Jurkat, Clone E6-1 (cell line): ENCODE results near the gene HSD17B7. TPM values are rescaled to one million over a fixed set of nuclear protein-coding genes. Genes with fewer than 3 reads are reported as not detected.
A peak's percentile ranks its signal among the peaks of the same experiment; 100 is the strongest.
"Not testable (repeated sequence)": the region's sequence is repeated elsewhere in the genome, so short reads cannot be mapped to it uniquely, and the experiment has no call there.

Experiments used
- DNase-seq: peaks from one replicate; pipeline ENCODE4 v3.0.0-alpha.2; 2011; ENCODE audit warnings: low read depth, low spot score
- H3K4me3 ChIP-seq: 2 replicates; pipeline ENCODE4 v1.5.1; 2011; ENCODE audit warnings: mild to moderate bottlenecking, low read length, control low read depth, moderate library complexity
- polyA plus RNA-seq: library from polyadenylated mRNA; unstranded; fragments of >200 nt; gene quantifications from one replicate; pipeline ENCODE4 v1.2.1, GENCODE V29; 2012; ENCODE audit warnings: missing spikeins; ENCODE audit not compliant: insufficient read length, insufficient read depth

The HSD17B7 gene, protein sequence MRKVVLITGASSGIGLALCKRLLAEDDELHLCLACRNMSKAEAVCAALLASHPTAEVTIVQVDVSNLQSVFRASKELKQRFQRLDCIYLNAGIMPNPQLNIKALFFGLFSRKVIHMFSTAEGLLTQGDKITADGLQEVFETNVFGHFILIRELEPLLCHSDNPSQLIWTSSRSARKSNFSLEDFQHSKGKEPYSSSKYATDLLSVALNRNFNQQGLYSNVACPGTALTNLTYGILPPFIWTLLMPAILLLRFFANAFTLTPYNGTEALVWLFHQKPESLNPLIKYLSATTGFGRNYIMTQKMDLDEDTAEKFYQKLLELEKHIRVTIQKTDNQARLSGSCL
- polyA plus RNA-seq = 24.2 TPM

DNA sequence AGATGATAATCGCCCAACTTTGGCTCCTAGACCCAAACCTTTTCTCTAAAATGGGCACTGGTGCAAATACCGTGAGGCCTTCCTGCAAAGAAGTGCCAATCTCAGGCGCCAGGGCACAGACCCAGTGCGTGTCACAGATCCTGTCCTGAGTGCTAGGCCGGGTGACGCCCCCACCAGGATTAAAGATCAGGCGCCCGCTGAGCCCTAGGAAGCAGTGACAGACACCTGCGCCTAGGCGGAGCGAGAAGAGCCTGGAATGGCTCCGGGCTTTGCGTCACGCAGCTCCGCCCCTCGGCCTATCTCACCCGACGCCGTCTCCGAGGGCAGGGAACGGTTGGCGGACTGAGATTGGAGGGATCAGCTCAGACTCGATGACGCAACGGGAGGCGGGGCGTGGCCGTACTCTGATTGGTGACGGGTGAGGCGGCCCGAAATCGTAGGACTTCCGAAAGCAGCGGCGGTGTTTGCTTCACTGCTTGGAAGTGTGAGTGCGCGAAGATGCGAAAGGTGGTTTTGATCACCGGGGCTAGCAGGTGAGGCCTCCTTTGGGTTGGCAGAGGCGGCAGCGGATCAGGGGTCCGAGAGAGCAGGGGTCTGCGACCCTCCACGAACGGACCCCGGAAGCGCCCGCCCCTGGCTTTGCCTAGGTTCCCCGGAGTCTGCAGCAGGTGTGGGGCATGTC lies at the start of gene HSD17B7:
Gene HSD17B7, plus strand, starts transcription at position 400 of the 682 bp plus-strand sequence. Its CDS starts 99 bp downstream, at position 499.
- H3K4me3 ChIP-seq = peak within 1 kb of the TSS; percentile 56
- DNase-seq = peak; percentile 83

GRCh38 chr1:162740755-162741154 lies 49.7 kb upstream of the HSD17B7 start:
- no peak for DNase-seq
- no peak overlapping the region for H3K4me3 ChIP-seq

DNA sequence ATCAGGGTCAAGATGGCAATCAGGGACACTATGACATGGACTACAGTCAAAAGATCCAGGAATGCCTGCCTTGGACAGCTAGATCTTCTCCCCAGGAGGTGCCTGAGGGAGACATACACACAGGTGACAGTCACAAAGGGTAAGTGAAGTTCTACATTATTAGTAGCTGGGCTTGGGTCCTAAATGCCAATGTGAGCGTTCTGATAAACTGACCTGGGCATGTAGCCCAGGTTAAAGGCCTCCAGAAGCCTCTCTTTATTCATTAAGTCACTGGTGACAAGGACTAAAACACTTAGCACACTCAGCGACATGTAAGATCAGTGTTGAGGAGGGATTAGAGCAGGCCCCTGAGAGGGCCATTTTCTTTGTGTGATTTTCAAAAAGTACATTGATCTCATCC lies 48.9 kb upstream of the HSD17B7 start:
- DNase-seq = no peak

GRCh38 chr1:162746264-162746942 lies 44.1 kb upstream of the HSD17B7 start:
- not testable (repeated sequence) for DNase-seq, H3K4me3 ChIP-seq

More for the DNA sequence above, 48.9 kb upstream of the HSD17B7 start:
- H3K4me3 ChIP-seq = no peak overlapping the region

GRCh38 chr1:162753001-162753658 lies 37.4 kb upstream of the HSD17B7 start:
- no peak overlapping the region for H3K4me3 ChIP-seq
- no peak for DNase-seq

- no peak overlapping the region for H3K4me3 ChIP-seq
- no peak for DNase-seq
Observed at GRCh38 chr1:162753998-162754585, 36.4 kb upstream of the HSD17B7 start.

- no peak for DNase-seq
Observed at GRCh38 chr1:162755306-162755705, 35.2 kb upstream of the HSD17B7 start.

GRCh38 chr1:162756523-162756922 lies 34.0 kb upstream of the HSD17B7 start:
- no peak overlapping the region for H3K4me3 ChIP-seq
- no peak for DNase-seq

More at GRCh38 chr1:162755306-162755705, 35.2 kb upstream of the HSD17B7 start:
- no peak overlapping the region for H3K4me3 ChIP-seq

GRCh38 chr1:162757476-162757875 lies 33.0 kb upstream of the HSD17B7 start:
- H3K4me3 ChIP-seq = no peak overlapping the region
- no peak for DNase-seq

DNA sequence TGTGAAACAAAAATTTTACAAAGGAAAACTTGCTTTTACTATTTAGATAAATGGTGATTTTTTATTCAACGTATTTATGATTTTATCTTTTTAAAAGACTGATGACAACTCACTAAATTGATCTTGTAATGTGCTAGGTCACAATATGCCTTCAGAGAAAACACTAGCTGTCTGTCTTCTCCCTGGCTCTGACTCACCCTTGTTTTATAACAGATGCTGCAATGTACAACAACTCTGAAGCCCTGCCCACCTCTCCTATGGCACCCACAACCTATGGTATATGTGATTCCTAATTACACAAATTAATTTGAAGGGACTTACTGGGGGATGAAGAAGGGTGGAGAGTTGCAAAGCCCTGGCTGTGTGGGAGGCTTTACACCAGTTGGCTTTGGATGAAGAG lies 24.7 kb upstream of the HSD17B7 start:
- H3K4me3 ChIP-seq = no peak overlapping the region
- DNase-seq = no peak

GRCh38 chr1:162772571-162773154 lies 17.8 kb upstream of the HSD17B7 start:
- DNase-seq = no peak

GRCh38 chr1:162774007-162774406 lies 16.5 kb upstream of the HSD17B7 start:
- DNase-seq = no peak
- no peak overlapping the region for H3K4me3 ChIP-seq

More at GRCh38 chr1:162772571-162773154, 17.8 kb upstream of the HSD17B7 start:
- no peak overlapping the region for H3K4me3 ChIP-seq

- no peak overlapping the region for H3K4me3 ChIP-seq
- DNase-seq = no peak
Observed at GRCh38 chr1:162779043-162779442, 11.5 kb upstream of the HSD17B7 start.

DNA sequence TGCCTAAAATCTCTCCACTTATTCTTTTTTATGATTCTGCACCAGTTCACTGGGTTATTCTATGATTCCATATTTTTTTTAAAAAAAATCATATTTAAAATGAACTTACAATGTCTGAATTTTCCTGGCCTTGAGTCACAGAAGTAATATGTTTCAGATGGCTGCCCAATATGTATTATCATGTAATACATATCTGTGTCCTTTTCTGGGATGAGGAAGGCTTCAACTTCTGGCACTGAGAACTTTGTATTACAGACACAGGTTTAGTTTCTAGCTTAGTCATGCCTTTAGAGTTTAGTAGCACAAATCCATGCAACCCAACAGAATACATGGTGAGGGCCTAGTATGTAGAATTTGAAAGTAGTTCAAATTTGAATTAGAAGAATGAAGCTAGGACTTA lies 7.8 kb upstream of the HSD17B7 start:
- H3K4me3 ChIP-seq = no peak overlapping the region
- DNase-seq = no peak

DNA sequence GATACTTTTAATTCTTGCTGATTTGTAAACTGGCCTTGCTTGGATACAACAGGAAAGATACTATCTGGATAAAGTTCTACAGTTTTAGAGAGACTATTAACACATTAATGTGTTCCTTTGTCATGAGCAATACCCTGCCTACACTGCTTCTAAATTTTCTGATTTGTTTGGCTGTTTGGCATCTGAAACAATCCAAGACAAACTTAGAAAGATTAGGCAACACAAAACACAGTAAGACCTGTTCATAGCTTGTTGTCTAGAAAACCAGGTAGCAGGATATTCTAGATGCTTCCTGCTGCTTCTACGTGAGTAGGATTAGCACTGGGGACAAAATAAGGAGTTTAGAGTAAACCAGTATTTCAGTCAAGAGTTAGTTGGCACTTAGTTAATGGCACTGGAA lies 5.6 kb upstream of the HSD17B7 start:
- H3K4me3 ChIP-seq, DNase-seq: not testable (repeated sequence)

DNA sequence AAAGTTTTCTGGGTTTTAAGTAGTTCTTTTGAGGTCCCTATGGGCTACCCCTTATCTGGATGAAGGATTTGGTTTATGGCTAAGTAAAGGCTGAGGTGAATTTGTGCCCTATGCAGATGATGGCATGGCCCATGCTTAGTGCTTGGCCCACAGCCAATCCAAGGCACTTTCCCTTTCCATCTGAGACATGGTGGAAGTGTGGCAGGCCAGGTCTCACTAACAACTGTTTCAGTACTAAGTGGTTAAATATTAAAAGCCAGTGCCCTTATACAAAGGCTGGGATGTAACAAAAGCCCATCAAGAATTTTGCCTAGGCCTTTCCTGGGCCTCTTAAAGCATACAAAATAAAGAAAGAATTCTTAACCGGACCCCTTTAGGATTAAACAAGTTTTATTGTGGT lies 1.7 kb upstream of the HSD17B7 start:
- H3K4me3 ChIP-seq, DNase-seq: not testable (repeated sequence)

GRCh38 chr1:162790985-162791357 lies 469 bp downstream of the HSD17B7 start:
- peak; percentile 3 for DNase-seq
- H3K4me3 ChIP-seq = peak overlapping the region; percentile 56

GRCh38 chr1:162794284-162794683 lies 3.8 kb downstream of the HSD17B7 start:
- H3K4me3 ChIP-seq, DNase-seq: not testable (repeated sequence)
